ENCODE results near the gene EIF2S3. TPM values are rescaled to one million over a fixed set of nuclear protein-coding genes. Genes with fewer than 3 reads are reported as not detected.

EIF2S3 gene
- total RNA-seq, 3 donors from 2014 or later, result 95.5 to 150 (median 129) TPM

DNA sequence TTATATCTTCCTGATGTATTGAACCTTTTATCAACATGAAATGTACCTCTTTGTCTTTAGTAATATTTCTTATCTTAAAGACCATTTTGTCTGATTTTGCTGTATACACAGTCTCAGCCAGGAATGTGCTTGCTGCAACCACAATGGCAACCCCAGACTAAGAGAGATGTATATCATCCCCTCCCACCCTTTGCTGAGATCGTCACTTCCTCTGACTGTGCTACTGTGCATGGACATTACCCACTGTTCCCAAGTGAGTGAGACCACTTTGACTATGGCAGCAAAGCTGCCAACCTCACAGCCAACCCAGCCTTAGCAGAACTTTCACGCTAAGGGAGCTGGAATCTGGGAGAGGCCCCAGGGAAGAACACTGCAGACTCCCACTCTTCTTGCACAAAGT is 46.0 kb downstream of the EIF2S3 start:
- Histone ChIP-seq H3K4me3 (no peak overlapping the region), H3K4me1 (no peaks in the 10 kb centered on the region), H3K27ac (no peak overlapping the region), H3K36me3 (no peaks in the 10 kb centered on the region), H3K9me3 (no peaks in the 10 kb centered on the region), H3K27me3 (no peaks in the 10 kb centered on the region)
- intact Hi-C loops (cut with DNase I; ENCODE audit: low total_unique reads), result no loop called here
- TF ChIP-seq, protein P1, sequence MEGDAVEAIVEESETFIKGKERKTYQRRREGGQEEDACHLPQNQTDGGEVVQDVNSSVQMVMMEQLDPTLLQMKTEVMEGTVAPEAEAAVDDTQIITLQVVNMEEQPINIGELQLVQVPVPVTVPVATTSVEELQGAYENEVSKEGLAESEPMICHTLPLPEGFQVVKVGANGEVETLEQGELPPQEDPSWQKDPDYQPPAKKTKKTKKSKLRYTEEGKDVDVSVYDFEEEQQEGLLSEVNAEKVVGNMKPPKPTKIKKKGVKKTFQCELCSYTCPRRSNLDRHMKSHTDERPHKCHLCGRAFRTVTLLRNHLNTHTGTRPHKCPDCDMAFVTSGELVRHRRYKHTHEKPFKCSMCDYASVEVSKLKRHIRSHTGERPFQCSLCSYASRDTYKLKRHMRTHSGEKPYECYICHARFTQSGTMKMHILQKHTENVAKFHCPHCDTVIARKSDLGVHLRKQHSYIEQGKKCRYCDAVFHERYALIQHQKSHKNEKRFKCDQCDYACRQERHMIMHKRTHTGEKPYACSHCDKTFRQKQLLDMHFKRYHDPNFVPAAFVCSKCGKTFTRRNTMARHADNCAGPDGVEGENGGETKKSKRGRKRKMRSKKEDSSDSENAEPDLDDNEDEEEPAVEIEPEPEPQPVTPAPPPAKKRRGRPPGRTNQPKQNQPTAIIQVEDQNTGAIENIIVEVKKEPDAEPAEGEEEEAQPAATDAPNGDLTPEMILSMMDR (IDR thresholded peaks at IDR 0.05), result no peak
- no peak for TF ChIP-seq POLR2AphosphoS5 (IDR thresholded peaks at IDR 0.05)
- no peak for TF ChIP-seq POLR2A (IDR thresholded peaks at IDR 0.05)
- no peak for DNase-seq (ENCODE audit: low spot score in 2 of 2)

GRCh38 chrX:24110069-24110468 is 55.3 kb downstream of the EIF2S3 start:
- TF ChIP-seq POLR2AphosphoS5 (IDR thresholded peaks at IDR 0.05) (no peak), POLR2A (IDR thresholded peaks at IDR 0.05) (no peak)
- TF ChIP-seq, protein P1 (IDR thresholded peaks at IDR 0.05), result no peak
- Histone ChIP-seq H3K27me3 (peaks cover 0 to 3% of the 10 kb centered on the region in 2 donors), H3K36me3 (no peaks in the 10 kb centered on the region), H3K27ac (no peak overlapping the region), H3K9me3 (no peaks in the 10 kb centered on the region), H3K4me3 (no peak overlapping the region), H3K4me1 (no peaks in the 10 kb centered on the region)
- intact Hi-C loops (cut with DNase I; ENCODE audit: low total_unique reads), result no loop called here
- DNase-seq (ENCODE audit: low spot score in 2 of 2), result no peak

GRCh38 chrX:24113181-24113580 is 58.4 kb downstream of the EIF2S3 start:
- peaks cover 0 to 3% of the 10 kb centered on the region in 2 donors for H3K27me3 ChIP-seq
- H3K9me3 ChIP-seq, result no peaks in the 10 kb centered on the region
- DNase-seq (ENCODE audit: low spot score in 2 of 2), result no peak
- H3K36me3 ChIP-seq, result no peaks in the 10 kb centered on the region
- intact Hi-C loops (cut with DNase I; ENCODE audit: low total_unique reads), result no loop called here
- no peaks in the 10 kb centered on the region for H3K4me1 ChIP-seq
- TF ChIP-seq POLR2AphosphoS5 (IDR thresholded peaks at IDR 0.05) (no peak), POLR2A (IDR thresholded peaks at IDR 0.05) (no peak)
- TF ChIP-seq, protein P1 (IDR thresholded peaks at IDR 0.05), result no peak
- H3K27ac ChIP-seq, result no peak overlapping the region
- no peak overlapping the region for H3K4me3 ChIP-seq

DNA sequence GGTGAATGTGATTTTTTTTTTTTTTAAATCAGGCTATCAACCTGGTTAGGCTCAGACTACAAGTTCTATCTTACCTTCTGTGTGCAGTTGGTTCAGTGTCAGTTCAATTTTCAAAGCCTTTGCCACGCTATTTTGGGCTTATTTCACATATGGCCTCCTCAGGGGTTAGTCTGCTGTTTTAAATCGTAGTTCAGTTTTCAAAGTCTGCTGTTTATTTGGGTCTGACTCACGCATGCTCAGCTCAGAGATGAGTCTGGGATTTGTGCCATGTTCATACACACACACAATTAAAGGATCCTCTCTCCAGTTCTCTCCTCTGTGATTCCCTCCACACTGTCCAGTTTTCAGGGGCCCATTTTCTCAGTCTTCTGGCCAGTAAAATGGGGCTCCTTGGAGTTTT is 62.5 kb downstream of the EIF2S3 start:
- Histone ChIP-seq H3K4me1 (no peaks in the 10 kb centered on the region), H3K36me3 (no peaks in the 10 kb centered on the region), H3K27me3 (no peaks in the 10 kb centered on the region), H3K9me3 (no peaks in the 10 kb centered on the region), H3K27ac (no peak overlapping the region), H3K4me3 (no peak overlapping the region)
- intact Hi-C loops (cut with DNase I; ENCODE audit: low total_unique reads), result no loop called here
- DNase-seq (ENCODE audit: low spot score in 2 of 2), result no peak
- TF ChIP-seq POLR2A (IDR thresholded peaks at IDR 0.05), result no peak
- no peak for TF ChIP-seq POLR2AphosphoS5 (IDR thresholded peaks at IDR 0.05)
- TF ChIP-seq, protein P1 (IDR thresholded peaks at IDR 0.05), result no peak

GRCh38 chrX:24124244-24124799 is 69.6 kb downstream of the EIF2S3 start:
- Histone ChIP-seq H3K27ac (no peak overlapping the region), H3K36me3 (no peaks in the 10 kb centered on the region), H3K4me1 (no peaks in the 10 kb centered on the region), H3K9me3 (no peaks in the 10 kb centered on the region), H3K27me3 (peaks cover 0 to 7% of the 10 kb centered on the region in 2 donors), H3K4me3 (no peak overlapping the region)
- intact Hi-C loops (cut with DNase I; ENCODE audit: low total_unique reads), result no loop called here
- TF ChIP-seq POLR2A (IDR thresholded peaks at IDR 0.05) (no peak), POLR2AphosphoS5 (IDR thresholded peaks at IDR 0.05) (no peak)
- TF ChIP-seq, protein P1 (IDR thresholded peaks at IDR 0.05), result no peak
- no peak for DNase-seq (ENCODE audit: low spot score in 2 of 2)

Data from breast epithelium (tissue), 4 donors.